ENCODE results near the gene ANXA5.

DNA sequence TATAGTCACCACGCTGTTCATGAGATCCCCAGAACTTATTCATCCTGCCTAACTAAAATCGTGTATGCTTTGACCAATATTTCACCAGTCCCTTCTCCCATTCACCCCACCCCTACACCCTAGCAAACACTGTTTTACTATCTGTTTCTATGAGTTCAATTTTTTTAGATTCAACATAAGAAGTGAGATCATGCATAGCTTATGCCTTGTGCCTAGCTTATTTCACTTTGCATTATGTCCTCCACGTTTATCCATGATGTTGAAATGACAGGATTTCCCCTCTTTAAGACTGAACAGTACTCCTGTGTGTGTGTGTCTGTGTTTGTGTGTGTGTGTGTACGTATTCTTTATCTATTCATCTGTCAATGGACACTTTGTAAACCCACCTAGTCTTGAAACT lies 16.8 kb downstream of the ANXA5 start:
- TF ChIP-seq CTCF (IDR thresholded peaks at IDR 0.05; ENCODE audit: low read length) (no peak), EZH2 (IDR thresholded peaks at IDR 0.05; ENCODE audit: borderline replicate concordance, low read length) (no peak)

Data from OCI-LY1 (cell line).